ENCODE results near the gene YLPM1.

Gene YLPM1

GRCh38 chr14:74834692-74835392 is 71.7 kb downstream of the YLPM1 start:
- Histone ChIP-seq H3K27me3 (ENCODE audit: insufficient read depth, insufficient read length) (no peaks in the 10 kb centered on the region), H3K36me3 (ENCODE audit: insufficient read depth, insufficient read length, low read length) (peaks cover 24% of the 10 kb centered on the region)

GRCh38 chr14:74835645-74836250 is 72.6 kb downstream of the YLPM1 start:
- Histone ChIP-seq H3K4me3 (ENCODE audit: insufficient read length, low read depth) (no peak overlapping the region), H3K27me3 (ENCODE audit: insufficient read depth, insufficient read length) (no peaks in the 10 kb centered on the region), H3K4me1 (ENCODE audit: insufficient read depth, insufficient read length) (no peaks in the 10 kb centered on the region), H3K36me3 (ENCODE audit: insufficient read depth, insufficient read length, low read length) (peaks cover 20% of the 10 kb centered on the region), H3K9ac (ENCODE audit: insufficient read length, low read depth) (no peak overlapping the region), H3K9me3 (ENCODE audit: insufficient read depth, low read length) (no peaks in the 10 kb centered on the region)
- TF ChIP-seq SUZ12 (IDR thresholded peaks at IDR 0.05; ENCODE audit: extremely low read depth, insufficient read depth, insufficient read length) (no peak), YY1 (IDR thresholded peaks at IDR 0.05; ENCODE audit: insufficient read depth, insufficient read length) (no peak), ZNF274 (IDR thresholded peaks at IDR 0.05; ENCODE audit: low read depth, low read length) (no peak)
- no peak for DNase-seq (ENCODE audit: low read depth, low spot score)

More at GRCh38 chr14:74834692-74835392, 71.7 kb downstream of the YLPM1 start:
- no peak overlapping the region for H3K9ac ChIP-seq (ENCODE audit: insufficient read length, low read depth)
- DNase-seq (ENCODE audit: low read depth, low spot score): no peak
- TF ChIP-seq SUZ12 (IDR thresholded peaks at IDR 0.05; ENCODE audit: extremely low read depth, insufficient read depth, insufficient read length) (no peak), ZNF274 (IDR thresholded peaks at IDR 0.05; ENCODE audit: low read depth, low read length) (no peak), YY1 (IDR thresholded peaks at IDR 0.05; ENCODE audit: insufficient read depth, insufficient read length) (no peak)
- H3K9me3 ChIP-seq (ENCODE audit: insufficient read depth, low read length): no peaks in the 10 kb centered on the region
- no peak overlapping the region for H3K4me3 ChIP-seq (ENCODE audit: insufficient read length, low read depth)
- no peaks in the 10 kb centered on the region for H3K4me1 ChIP-seq (ENCODE audit: insufficient read depth, insufficient read length)

- no peaks in the 10 kb centered on the region for H3K9me3 ChIP-seq (ENCODE audit: insufficient read depth, low read length)
- H3K36me3 ChIP-seq (ENCODE audit: insufficient read depth, insufficient read length, low read length): peaks cover 17% of the 10 kb centered on the region
- H3K4me3 ChIP-seq (ENCODE audit: insufficient read length, low read depth): no peak overlapping the region
- no peak overlapping the region for H3K9ac ChIP-seq (ENCODE audit: insufficient read length, low read depth)
- H3K4me1 ChIP-seq (ENCODE audit: insufficient read depth, insufficient read length): no peaks in the 10 kb centered on the region
- no peaks in the 10 kb centered on the region for H3K27me3 ChIP-seq (ENCODE audit: insufficient read depth, insufficient read length)
- TF ChIP-seq SUZ12 (IDR thresholded peaks at IDR 0.05; ENCODE audit: extremely low read depth, insufficient read depth, insufficient read length) (no peak), ZNF274 (IDR thresholded peaks at IDR 0.05; ENCODE audit: low read depth, low read length) (no peak), YY1 (IDR thresholded peaks at IDR 0.05; ENCODE audit: insufficient read depth, insufficient read length) (no peak)
- DNase-seq (ENCODE audit: low read depth, low spot score): no peak
These were observed 73.3 kb downstream of the YLPM1 start for GRCh38 chr14:74836251-74836960.

- TF ChIP-seq YY1 (IDR thresholded peaks at IDR 0.05; ENCODE audit: insufficient read depth, insufficient read length) (no peak), ZNF274 (IDR thresholded peaks at IDR 0.05; ENCODE audit: low read depth, low read length) (no peak), SUZ12 (IDR thresholded peaks at IDR 0.05; ENCODE audit: extremely low read depth, insufficient read depth, insufficient read length) (no peak)
- no peak for DNase-seq (ENCODE audit: low read depth, low spot score)
- peaks cover 15% of the 10 kb centered on the region for H3K36me3 ChIP-seq (ENCODE audit: insufficient read depth, insufficient read length, low read length)
- H3K27me3 ChIP-seq (ENCODE audit: insufficient read depth, insufficient read length): no peaks in the 10 kb centered on the region
- H3K4me3 ChIP-seq (ENCODE audit: insufficient read length, low read depth): no peak overlapping the region
- no peak overlapping the region for H3K9ac ChIP-seq (ENCODE audit: insufficient read length, low read depth)
- H3K9me3 ChIP-seq (ENCODE audit: insufficient read depth, low read length): no peaks in the 10 kb centered on the region
- no peaks in the 10 kb centered on the region for H3K4me1 ChIP-seq (ENCODE audit: insufficient read depth, insufficient read length)
These were observed 75.0 kb downstream of the YLPM1 start for GRCh38 chr14:74838166-74838565.

- H3K9me3 ChIP-seq (ENCODE audit: insufficient read depth, low read length): no peaks in the 10 kb centered on the region
- H3K36me3 ChIP-seq (ENCODE audit: insufficient read depth, insufficient read length, low read length): peaks cover 12% of the 10 kb centered on the region
- H3K4me3 ChIP-seq (ENCODE audit: insufficient read length, low read depth): no peak overlapping the region
- no peak overlapping the region for H3K9ac ChIP-seq (ENCODE audit: insufficient read length, low read depth)
- H3K27me3 ChIP-seq (ENCODE audit: insufficient read depth, insufficient read length): no peaks in the 10 kb centered on the region
- no peak for TF ChIP-seq SUZ12 (IDR thresholded peaks at IDR 0.05; ENCODE audit: extremely low read depth, insufficient read depth, insufficient read length)
- no peak for TF ChIP-seq ZNF274 (IDR thresholded peaks at IDR 0.05; ENCODE audit: low read depth, low read length)
- TF ChIP-seq YY1 (IDR thresholded peaks at IDR 0.05; ENCODE audit: insufficient read depth, insufficient read length): no peak
- H3K4me1 ChIP-seq (ENCODE audit: insufficient read depth, insufficient read length): no peaks in the 10 kb centered on the region
- no peak for DNase-seq (ENCODE audit: low read depth, low spot score)
These were observed 77.5 kb downstream of the YLPM1 start for GRCh38 chr14:74840603-74841030.

- no peaks in the 10 kb centered on the region for H3K27me3 ChIP-seq (ENCODE audit: insufficient read depth, insufficient read length)
- H3K4me1 ChIP-seq (ENCODE audit: insufficient read depth, insufficient read length): no peaks in the 10 kb centered on the region
- no peak overlapping the region for H3K4me3 ChIP-seq (ENCODE audit: insufficient read length, low read depth)
- H3K9ac ChIP-seq (ENCODE audit: insufficient read length, low read depth): no peak overlapping the region
- no peaks in the 10 kb centered on the region for H3K9me3 ChIP-seq (ENCODE audit: insufficient read depth, low read length)
- no peak for DNase-seq (ENCODE audit: low read depth, low spot score)
- TF ChIP-seq YY1 (IDR thresholded peaks at IDR 0.05; ENCODE audit: insufficient read depth, insufficient read length): no peak
- peaks cover 6% of the 10 kb centered on the region for H3K36me3 ChIP-seq (ENCODE audit: insufficient read depth, insufficient read length, low read length)
These were observed 78.4 kb downstream of the YLPM1 start for GRCh38 chr14:74841230-74842207.
